MM.1S (cell line): ENCODE results near the gene FOXL1.

Source experiments
- CTCF ChIP-seq: fragments of 300-600 bp; sonication (generic); IDR thresholded peaks from 2 replicates; pipeline ENCODE4 v1.5.1; 2016; ENCODE audit warnings: antibody characterized with exemption, low read length, mixed read lengths
- EZH2 ChIP-seq: fragments of 300-600 bp; sonication (generic); optimal IDR thresholded peaks from 2 replicates; pipeline ENCODE3; 2017; ENCODE audit warnings: low read depth, mild to moderate bottlenecking, antibody characterized with exemption, low read length, mixed read lengths

GRCh38 chr16:86574646-86575045 is 3.7 kb upstream of the FOXL1 start:
- TF ChIP-seq CTCF (no peak), EZH2 (no peak)
